Hepatocyte (in vitro differentiated cells): ENCODE results near the gene CNTN6.

Source experiments
- CTCF ChIP-seq: fragments of 200-600 bp; sonication (generic); IDR thresholded peaks from 2 replicates; pipeline ENCODE4 v1.5.1; 2016; ENCODE audit warnings: antibody characterized with exemption, mild to moderate bottlenecking; ENCODE audit not compliant: poor library complexity
- EZH2 ChIP-seq: fragments of 200-600 bp; sonication (generic); IDR thresholded peaks from 2 replicates; pipeline ENCODE4 v1.6.1; 2016; ENCODE audit warnings: antibody characterized with exemption, mild to moderate bottlenecking, borderline replicate concordance
- EZH2phosphoT487 ChIP-seq: fragments of 200-600 bp; sonication (generic); IDR thresholded peaks from one replicate; pipeline ENCODE4 v1.6.1; 2018; ENCODE audit warnings: antibody characterized with exemption, mild to moderate bottlenecking, low read depth, moderate library complexity; ENCODE audit not compliant: unreplicated experiment, severe bottlenecking

- TF ChIP-seq CTCF = no peak
- TF ChIP-seq EZH2 = no peak
- no peak for TF ChIP-seq EZH2phosphoT487
These were observed 288.3 kb downstream of the CNTN6 start for GRCh38 chr3:1380926-1381646.
